Measurements from ENCODE around the gene L1CAM.

GRCh38 chrX:153907456-153907855 is 21.5 kb upstream of the L1CAM start:
- TF ChIP-seq POLR2A (IDR thresholded peaks at IDR 0.05) (no peak), CTCF (IDR thresholded peaks at IDR 0.05) (no peak)

All from adrenal gland (tissue), 5 donors.